Epidermal melanocyte (primary cell): Measurements from ENCODE around the gene COX15.
"Not testable (repeated sequence)": the region's sequence is repeated elsewhere in the genome, so short reads cannot be mapped to it uniquely, and the experiment has no call there.

Source experiments
- DNase-seq: peaks from one replicate; pipeline ENCODE4 v3.0.0; 2011; ENCODE audit warnings: low spot score; ENCODE audit not compliant: insufficient read length

COX15 gene

DNA sequence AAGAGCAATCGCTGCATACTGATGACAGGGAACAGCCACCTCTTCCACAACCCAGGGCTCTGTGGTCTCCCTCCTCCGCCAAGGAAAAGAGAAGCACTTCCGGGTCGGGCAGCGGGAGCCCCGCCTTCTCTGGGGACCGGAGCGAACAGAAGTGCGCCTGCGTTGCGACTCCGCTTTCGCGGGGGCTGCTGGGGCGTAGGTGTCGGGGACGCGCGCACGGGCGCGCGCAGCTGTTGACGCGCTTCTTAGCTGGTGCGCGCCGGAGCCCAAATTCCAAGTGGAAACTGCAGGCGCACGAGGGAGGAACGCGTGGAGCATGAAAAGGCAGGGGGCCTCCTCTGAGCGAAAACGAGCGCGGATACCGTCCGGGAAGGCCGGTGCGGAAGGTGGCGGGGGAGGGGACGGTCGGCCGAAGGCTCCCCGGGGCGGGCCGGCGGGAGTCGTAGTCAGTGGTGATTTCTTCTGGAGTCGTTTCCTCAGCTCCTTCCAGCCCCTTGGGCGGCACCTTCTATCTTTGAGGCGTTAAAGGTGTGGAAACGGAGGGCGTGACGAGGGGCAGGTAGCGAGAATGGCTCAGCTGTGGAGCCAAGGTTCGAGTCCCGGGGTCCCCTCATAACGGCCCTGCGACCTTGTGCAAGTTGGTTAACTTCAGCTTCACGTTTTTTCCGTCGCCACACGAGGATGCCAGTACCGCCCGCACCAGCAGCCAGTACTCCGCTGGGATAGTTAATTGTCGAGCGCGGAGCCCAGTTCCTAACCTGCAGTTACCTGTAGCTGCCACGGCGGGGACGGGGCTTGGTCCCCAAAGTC, at the start of gene COX15, which contains the start of gene CUTC:
TSS of gene COX15 (minus strand) at position 95 of the 810 bp plus-strand sequence. CDS start at position 17, 78 bp downstream.
TSS of gene CUTC (plus strand) at position 202 of the 810 bp plus-strand sequence. CDS start at position 317, 115 bp downstream.
- peak; percentile 90 for DNase-seq

- DNase-seq = no peak
Measured at GRCh38 chr10:99779335-99779734, 47.4 kb upstream of the COX15 start.

DNA sequence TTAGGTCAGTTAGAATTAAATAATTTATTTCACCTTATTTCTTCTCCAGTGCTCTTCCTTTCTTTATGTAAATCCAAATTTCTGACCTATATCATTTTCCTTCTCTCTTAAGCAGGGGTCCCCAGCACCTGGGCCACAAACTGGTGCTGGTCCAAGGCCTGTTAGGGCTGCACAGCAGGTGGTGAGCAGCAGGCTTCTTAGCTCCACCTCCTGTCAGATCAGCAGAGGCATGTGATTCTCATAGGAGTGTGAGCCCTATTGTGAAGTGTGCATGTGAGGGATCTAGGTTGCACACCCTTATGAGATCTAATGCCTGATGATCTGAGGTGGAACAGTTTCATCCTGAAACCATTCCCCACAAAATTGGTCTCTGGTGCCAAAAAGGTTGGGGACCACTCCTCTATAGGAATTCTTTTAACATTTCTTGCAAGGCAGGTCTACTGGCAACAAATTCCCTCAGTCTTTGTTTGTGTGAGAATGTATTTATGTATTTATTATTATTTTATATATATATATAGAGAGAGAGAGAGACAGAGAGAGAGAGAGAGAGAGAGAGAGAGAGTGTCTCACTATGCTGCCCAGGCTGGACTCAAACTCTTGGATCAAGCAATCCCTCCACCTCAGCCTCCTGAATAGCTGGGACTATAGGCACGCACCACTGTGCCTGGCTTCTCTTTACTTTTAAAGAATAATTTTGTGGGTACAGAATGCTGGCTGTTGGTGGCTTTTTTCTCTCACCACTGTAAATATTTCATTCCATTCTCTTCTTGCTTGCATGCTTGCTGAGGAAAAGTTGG, 46.2 kb upstream of the COX15 start:
- no peak for DNase-seq

DNA sequence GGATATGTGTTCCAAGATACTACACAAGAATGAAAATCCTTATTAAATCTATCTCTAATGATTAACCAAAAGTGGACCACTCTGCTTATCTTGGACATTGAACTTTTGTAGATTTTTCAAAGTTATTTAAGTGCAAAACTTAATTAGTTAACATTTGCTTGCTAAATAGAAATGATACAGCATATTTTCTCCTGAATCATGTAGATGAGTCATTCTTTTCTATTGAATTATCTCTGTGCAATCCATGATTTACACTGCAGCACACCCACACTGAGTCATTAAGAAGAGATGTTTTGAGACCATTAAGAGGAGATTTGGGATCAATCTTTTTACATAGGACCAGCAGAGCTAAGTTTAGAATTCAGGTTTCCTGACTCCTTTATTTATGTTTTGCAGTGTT, 43.9 kb upstream of the COX15 start:
- DNase-seq = peak; percentile 40

DNA sequence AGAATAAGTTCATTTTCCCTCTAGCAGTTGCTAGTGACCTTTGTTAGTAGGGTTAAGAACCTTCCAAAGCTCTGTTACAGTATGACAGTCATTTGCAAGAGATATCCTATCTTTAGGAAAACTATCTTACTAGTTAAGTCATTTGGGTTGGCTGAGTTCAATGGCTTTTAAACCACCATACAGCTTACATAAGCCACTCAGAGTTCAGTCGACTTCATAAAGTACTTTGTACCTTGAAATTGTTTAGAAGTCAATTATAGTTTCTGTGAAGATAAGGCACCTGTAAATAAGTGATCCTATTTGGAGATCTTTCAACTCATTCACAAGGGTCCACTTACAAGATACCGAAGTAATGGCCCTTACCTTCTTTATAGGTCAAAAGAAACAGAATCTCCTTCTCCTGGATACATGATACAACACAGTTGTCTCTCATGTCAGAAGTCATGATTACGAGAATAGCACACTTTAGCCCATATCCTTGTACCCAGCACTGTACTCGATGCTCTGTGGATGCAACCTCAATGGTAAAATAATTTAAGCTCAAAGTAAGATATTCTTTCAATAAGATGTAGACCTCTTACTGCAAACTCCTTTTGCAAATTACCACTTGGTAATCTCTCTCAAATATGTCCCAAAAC, 38.6 kb upstream of the COX15 start:
- no peak for DNase-seq

DNA sequence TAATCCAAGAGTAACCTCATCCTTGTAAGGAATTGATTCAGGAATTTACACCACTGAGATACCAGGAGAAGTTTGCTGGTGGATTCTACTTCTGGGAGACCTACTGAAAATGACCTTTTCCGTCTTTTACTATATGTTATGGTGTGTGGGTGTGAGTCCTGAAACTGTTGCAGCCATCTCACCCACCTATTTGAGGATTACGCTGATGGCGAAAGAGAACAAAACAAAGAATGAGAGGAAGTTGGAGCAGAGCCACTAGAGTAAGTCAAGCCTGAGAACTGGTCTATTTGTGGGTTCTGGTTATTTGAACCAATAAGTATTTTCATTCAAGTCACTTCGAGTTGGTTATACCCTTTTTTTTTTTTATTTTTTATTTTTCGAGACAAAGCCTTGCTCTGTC, 37.8 kb upstream of the COX15 start:
- no peak for DNase-seq

- no peak for DNase-seq
Measured at GRCh38 chr10:99768556-99768955, 36.6 kb upstream of the COX15 start.

GRCh38 chr10:99767901-99768300, 36.0 kb upstream of the COX15 start:
- no peak for DNase-seq

DNA sequence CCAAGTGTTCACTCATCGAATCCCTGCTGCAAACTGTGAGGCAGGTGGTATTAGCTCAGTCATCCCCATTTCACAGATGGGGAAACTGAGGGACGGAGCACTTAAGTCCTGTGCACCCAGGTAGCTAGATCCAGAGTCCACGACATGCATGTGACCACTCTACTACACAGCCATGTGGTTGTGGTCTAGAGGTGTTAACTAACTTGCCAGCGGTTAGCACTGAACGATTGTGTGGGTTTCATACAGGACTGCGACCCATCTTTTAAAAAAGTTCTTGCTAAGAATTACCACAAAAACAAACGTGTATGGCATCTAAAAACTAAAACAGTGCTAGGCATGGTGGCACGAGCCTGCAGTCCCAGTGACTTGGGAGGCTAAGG, 34.4 kb upstream of the COX15 start:
- DNase-seq = no peak

DNA sequence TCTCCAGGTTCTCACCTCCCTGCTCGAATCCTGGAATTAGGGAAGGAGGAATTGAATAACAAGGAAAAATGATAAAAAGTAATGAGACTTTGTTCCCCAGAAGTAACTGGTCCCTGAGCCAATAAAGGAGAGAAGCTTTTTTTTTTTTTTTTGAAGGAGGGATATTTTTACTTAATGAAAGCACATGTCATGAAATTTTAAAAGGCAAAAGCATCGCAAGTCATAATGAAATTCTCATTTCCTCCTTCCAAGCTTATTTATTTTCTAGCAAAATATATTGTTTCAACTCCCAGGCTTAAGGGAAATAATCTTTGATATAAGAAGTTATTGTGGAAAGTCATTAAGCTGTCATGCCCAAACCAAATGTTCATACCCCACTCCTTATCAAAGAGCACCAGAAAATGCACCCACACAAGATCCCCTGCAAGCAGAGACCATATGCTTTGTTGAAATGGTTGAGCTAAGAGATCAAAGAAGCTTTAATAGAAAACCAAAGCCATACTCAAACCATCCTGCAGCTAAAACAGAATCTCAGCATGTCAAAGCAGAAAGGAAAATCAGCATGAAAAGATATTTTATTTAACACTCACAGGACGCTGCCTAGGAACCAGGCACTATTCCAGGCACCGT, 33.9 kb upstream of the COX15 start:
- no peak for DNase-seq

- DNase-seq = no peak
Measured at GRCh38 chr10:99761365-99761764, 29.4 kb upstream of the COX15 start.

- no peak for DNase-seq
Measured at GRCh38 chr10:99760321-99760720, 28.4 kb upstream of the COX15 start.

- DNase-seq = no peak
Measured at GRCh38 chr10:99758211-99758891, 26.4 kb upstream of the COX15 start.

- no peak for DNase-seq
Measured at GRCh38 chr10:99756159-99756558, 24.2 kb upstream of the COX15 start.

GRCh38 chr10:99754670-99755069, 22.7 kb upstream of the COX15 start:
- DNase-seq = no peak

GRCh38 chr10:99750641-99751040, 18.7 kb upstream of the COX15 start:
- DNase-seq = no peak

- DNase-seq = no peak
Measured at GRCh38 chr10:99748823-99749451, 17.0 kb upstream of the COX15 start.

GRCh38 chr10:99746166-99746565, 14.2 kb upstream of the COX15 start:
- DNase-seq = not testable (repeated sequence)

GRCh38 chr10:99743841-99744240, 11.9 kb upstream of the COX15 start:
- no peak for DNase-seq

- no peak for DNase-seq
Measured at GRCh38 chr10:99742701-99743100, 10.8 kb upstream of the COX15 start.
